IPS-NIHi11 (cell line): ENCODE results near the gene NMD3.

Source experiments
- DNase-seq: peaks from one replicate; pipeline ENCODE4 v3.0.0; 2012; ENCODE audit warnings: mixed read lengths, low spot score

The NMD3 gene

DNA sequence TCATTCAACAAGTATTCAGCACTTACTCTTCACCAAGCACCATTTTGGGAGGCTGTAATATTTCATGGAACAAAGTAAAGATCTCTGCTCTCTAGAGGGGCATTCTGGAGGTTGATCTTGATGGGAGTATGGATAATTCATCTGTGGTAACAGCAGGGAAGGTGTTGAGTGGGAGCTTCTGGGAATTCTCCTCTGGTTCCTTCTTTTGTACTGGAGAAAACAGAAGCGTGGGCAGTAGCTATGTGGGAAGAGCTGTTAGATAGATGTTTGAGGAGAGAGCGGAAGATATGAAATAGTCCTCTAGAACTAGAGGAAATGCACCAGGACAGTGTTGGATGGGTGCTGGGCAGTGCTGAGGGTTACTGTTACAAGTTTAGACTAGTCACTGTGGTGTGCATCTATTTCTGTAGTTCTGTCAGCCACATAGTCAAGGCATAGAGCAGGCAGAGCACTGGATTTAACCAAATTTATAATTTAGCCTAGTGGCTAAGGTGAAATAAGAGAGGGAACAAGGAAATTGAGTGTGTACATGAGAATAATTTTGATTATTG, 9.6 kb downstream of the NMD3 start:
- no peak for DNase-seq

DNA sequence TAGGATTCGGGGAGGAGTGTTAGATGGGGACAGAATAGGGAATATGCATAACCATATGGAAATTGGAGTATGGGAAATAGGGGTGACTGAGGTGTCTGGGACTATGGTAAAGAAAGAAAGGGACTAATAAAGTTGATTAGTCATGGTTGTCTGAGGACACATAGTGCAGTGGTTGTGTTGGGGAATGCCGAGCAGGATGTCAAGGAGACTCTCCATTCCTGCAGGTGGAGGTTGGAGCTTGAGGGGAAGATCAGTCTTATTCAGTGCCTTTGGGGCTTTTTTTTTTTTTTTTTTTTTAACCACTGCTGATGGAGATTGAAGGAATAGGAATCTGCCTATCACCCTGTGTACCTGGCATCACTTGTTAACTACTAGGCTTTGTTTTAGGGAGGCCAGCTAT, 10.8 kb downstream of the NMD3 start:
- no peak for DNase-seq

DNA sequence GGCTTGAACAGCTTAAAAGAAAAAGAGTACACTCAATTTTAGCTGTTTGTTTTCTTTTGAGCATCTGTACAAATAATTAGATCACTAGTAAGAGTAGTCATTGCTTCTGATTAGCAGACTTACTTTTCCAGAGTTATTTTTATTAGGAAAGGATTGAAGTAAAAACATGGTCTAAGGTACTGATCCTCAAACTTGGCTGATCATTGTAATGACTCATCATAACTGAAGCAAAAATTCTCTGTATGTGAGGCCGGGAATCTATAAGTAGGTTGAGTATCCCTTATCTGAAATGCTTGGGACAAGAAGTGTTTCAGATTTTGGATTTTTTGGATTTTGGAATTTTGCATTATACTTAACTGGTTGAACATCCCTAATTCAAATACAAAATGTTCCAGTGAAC, 12.4 kb downstream of the NMD3 start:
- no peak for DNase-seq

DNA sequence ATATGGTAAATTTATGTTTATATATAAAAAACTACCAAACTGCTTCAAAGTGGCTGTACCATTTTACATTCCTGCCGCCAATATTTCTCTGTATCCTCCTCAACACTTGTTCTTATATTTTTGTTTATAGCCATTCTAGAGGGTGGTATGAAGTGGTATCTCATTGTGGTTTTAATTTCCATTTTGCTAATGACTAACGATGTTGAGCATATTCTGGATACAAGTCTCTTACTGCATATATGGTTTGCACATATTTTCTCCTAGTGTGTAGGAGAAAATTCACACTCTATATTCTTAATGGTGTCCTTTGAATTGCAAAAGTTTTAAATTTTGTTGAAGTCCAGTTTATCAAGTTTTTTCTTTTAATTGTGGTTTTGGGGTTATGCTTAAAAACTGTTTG, 15.1 kb downstream of the NMD3 start:
- no peak for DNase-seq

DNA sequence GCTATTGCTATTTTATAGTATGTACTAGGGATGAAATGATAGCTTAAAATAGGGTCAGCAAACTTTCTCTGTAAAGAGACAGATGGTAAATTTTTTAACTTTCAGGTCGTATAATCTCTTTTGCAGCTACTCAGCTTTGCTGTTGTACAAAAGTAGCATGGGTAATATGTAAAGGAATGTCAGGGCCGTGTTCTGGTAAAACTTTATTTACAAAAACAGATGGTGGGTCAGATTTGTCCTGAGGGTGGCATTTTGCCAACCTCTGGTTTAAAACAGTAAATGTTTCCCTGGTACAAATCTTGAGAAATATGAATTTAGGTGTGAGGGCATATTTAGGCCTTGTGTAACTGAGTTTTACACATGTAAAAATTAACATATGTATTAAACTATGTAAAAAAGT, 18.6 kb downstream of the NMD3 start:
- DNase-seq, result no peak

DNA sequence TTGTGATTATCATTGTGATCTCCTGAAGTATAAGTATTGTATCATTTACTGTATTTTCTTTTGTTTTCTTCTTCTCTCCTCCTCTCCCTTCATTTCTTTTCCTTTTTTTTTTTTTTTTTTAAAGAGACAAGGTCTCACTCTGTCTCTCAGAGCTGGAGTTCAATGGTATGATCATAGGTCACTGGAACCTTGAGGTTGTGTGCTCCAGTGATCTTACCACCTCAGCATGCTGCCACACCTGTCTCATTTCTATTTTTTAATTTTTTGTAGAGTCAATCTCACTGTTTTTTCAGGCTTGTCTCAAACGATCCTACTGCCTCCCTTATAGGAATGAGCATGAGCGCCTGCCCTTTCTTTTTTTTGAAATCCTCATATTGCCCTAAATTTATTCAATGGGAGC, 23.4 kb downstream of the NMD3 start:
- DNase-seq, result no peak

DNA sequence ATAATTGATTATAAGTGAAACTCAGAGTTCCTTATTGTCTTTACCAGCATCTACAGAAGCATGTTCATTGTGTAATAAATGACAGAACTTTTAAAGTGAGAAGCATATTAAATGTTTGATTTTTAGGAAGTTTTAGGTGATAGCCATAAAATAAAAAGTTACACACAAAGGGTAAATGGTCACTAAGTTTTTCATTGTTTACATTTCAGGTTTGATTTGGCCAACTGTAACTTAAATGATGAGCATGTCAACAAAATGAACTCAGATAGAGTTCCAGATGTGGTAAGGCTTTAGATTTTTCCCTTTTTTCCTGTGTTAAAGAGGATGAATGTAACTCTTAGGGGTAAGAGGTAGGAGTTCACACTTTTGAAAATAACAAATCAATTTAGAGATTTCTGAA, 25.9 kb downstream of the NMD3 start:
- DNase-seq, result no peak

DNA sequence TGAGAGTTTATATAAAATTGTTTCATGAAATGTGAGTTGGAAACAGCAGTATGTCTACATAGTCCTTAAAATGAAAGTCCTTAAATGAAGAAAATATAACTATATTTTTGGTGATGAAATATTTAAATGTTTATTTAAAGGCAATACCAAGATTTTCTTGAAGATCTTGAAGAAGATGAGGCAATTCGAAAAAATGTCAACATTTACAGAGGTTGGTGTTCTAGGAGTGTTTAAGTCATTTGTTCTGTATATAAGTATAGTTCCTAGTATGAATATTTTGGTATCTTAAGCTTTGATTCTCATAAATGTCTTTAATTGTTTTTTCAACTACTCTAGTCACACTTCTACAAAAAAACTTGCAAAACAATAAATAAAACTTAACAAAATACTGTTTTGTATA, 29.0 kb downstream of the NMD3 start:
- no peak for DNase-seq

DNA sequence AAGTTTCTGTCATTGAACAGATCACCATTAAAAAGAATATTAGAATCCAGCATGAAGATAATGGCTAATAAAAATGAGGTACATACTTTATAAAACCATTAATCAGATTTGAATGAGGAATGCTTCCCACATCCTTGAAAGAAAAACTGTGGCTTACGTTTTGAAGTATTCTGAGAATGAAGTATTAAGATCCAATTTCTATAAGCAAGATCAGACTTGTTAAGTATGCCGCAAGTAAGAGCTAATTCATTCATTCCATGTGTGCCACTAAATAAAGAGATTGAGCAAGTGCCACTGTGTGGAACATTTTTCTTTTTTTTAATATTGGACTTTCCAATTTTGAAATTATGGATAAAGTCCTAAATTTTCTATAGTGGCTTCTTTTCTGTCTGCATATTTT, 30.6 kb downstream of the NMD3 start:
- DNase-seq, result no peak

DNA sequence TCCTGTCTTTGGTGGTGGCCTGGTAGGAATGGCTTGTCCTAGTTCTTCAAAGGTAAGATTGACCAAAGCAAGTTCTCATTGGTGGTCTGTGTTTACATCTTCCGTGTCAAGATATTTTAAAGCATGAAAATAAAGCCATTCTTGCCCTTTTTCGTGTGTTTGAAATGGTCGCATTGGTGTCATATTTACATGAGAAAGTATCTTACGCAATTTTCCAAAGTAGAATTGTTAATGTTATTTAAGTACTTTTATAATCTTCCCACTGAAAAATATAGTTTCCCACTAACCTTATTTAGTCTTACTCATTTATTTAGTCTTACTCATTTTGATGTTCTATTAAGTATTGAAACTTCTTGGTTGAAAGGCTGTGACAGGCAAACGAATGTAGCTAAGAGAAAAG, 31.0 kb downstream of the NMD3 start:
- no peak for DNase-seq

DNA sequence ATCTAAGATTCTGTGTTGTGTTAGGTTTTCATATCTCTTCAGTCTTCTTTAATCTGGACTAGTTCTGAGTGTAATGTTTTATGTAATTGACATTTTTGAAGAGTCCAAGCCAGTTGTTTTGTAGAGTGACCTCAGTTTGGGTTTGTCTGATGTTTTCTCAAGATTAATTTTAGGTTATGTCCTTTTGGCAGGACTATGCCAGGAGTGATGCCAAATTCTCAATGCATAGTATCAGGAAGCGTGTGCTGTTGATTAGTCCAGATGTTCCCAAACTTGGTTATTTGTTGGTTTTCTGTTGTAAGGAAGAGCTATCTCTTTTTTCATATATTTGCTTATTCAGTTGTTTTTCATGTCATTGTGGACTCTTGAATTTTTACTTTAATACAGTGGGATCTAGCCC, 32.6 kb downstream of the NMD3 start:
- DNase-seq, result no peak

DNA sequence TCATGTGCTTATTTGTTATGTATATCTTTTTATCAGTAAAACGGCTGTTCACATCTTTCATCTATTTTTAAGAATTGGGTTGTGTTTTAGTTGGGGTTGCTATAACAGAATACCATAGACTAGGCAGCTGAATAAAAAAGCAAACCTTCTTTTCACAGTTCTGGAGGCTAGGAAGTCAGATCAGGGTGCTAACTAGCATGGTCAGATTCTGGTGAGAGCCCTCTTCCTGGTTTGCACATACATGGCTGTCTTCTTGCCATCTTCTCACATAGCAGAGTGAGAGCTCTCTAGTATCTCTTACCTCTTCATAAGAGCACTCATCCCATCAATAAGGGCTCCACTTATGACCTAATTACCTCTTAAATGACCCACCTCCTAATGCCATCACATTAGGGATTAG, 33.8 kb downstream of the NMD3 start:
- DNase-seq, result no peak

DNA sequence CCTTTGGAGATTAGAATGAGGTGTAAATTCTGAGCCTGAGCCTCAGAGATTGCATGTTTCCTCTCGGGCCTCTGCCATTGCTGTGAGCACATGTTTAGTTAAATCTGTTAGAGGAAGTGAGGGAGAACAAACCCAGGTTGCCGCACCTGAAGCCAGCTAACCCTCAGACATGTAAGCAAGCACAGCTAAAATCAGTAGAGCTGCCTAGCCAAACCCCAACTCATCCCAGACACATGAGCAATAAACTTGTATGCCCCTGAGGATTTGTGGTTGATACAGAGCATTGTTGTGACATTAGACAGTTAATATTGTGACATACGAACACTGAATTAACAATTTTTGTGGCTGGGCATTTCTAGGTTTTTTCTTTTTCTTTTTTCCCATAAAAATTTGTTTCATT, 41.9 kb downstream of the NMD3 start:
- DNase-seq, result no peak

DNA sequence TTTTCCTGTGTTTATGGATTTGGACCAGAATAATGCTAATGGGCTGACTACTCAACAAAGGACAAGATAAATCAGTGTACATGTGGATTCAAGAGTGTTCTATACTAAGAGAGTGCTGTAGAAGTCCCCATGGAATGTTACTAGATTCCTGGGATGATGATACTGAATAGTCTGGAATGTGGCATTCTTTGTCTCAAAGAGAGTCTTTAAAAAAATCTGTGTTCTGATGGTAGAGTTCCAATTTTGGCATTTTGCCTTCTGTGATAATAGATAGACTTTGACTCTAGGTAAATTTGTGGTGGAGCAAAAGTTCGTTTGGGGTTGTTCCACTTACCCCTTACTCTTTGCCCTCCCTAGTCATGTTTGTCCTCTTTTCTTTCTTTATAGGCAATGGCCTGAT, 43.7 kb downstream of the NMD3 start:
- no peak for DNase-seq

DNA sequence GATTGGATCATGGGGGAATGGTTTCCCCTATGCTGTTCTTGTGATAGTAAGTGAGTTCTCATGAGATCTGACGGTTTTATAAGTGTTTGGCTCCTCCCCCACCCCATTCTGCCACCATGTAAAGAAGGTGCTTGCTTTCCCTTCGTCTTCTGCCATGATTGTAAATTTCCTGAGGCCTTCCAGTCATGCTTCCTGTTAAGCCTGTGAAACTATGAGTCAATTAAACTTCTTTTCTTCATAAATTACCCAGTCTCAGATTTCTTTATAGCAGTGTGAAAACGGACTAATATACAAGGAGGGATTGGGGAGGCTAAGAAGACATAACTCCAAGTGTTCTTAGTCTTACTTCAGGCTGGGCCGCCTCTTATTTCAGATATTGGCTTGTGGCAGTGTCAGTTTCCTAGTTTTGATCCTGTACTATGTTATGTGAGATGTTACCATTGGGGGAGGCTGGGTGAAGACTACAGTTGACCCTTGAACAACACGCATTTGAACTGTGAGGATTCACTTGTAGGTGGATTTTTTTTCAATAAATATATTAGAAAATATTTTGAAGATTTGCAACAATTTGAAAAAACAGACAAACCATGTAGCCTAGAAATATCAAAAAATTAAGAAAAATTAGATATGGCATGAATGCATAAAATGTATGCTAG, 44.9 kb downstream of the NMD3 start:
- no peak for DNase-seq

DNA sequence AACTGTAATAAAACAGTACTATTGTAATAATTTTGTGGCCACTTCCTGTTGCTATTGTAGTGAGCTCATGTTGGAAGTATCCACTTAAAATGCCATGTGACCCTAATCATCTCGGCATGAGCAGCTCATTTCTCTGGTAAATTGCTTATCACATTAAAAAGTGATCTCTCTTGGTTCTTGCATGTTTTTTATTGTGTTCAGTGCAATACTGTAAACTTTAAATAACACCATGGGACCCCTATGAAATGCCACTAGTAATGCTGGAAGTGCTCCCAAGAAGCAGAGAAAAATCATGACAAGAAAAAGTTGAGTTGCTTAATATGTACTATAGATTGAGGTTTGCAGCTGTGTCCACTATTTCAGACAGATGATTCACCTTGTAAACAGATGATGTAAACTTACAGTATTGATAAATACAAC, 45.6 kb downstream of the NMD3 start:
- DNase-seq, result no peak

DNA sequence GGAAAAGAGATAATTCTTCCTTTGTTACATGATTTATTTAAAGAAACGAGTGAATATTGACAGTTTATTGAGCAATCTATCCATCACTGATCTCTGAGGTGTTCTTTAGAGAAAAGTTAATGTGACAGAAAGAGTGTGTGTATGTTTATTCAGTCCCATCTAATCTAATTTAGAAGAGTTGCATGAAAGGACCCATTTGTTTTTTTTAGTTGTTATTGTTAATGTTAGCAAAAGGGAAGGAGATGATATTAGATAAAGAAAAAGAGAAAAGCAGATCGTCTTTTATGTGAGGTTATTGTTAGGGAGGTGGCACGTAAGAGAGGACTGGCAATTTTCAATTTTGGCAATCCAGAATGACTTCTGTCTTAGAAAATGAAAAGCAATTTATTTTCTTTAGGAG, 46.5 kb downstream of the NMD3 start:
- DNase-seq, result no peak

DNA sequence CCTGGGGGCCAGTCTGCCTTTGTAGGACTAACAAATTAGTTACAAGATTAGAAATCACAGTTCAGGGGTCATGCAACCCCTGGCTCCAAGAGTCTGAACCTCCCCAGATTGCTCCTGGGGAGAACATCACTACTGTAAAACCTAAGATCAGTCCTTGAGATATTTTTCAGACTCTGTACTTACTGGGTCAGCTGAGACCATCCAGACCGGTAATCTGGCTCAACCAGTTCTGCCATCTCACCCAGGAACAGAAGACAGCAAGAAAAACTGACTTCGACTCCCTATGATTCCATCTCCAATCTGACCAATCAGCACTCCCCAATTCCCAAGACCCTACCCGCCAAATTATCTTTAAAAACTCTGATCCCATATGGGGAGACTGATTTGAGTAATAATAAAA, 47.5 kb downstream of the NMD3 start:
- DNase-seq, result no peak

DNA sequence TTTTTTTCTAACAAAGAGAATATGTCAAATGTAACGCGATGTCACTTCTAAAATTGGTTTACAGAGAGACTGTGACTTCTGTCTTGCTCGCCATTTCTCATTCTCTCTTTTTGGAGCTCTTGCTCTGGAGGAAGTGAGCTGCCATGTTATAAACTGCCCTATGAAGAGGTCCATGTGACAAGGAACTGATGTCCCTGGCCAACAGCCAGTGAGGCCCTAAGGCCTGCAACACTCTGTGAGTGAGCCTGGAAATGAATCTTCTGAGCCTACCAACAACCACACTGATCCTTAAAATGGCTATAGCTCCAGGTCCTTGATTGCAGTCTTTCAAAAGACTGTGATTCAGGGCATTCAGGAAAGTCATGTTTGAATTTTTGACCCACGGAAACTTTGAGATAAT, 49.9 kb downstream of the NMD3 start:
- no peak for DNase-seq

DNA sequence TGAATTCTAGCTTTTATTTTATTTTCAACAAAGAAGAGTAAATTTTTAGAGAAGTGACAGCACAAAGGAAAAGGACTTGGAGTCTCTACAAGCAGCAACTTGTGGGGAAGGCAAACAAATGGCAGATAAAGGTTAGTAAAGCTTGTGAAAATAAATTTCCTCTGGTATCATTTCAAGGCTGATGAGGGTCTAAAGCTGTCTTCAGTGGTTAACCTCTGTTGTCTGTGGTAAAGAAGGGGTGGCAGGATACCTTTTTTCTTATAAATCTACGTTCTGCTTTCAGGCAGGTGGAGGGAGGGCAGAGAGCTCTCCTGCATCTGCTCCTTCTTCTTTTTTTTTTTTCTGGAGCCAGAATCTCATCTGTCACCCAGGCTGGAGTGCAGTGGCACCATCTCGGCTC, 50.5 kb downstream of the NMD3 start:
- DNase-seq, result no peak

DNA sequence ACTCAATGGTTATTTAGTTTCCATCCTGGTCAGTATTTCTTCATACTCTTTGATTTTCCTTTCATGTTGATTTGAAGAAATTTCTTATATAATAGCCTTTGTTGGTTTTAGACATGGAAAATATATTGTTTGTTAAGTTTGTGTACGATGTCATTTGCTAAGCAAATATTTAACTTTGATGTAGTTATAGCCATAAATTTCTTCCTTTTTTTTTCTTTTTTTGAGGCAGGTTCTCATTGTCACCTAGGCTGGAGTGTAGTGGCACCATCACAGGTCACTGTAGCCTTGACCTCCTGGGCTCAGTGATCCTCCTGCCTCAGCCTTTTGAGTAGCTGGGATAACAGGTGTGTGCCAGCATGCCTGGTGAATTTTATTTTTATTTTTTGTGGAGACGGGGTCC, 51.4 kb downstream of the NMD3 start:
- DNase-seq, result no peak

DNA sequence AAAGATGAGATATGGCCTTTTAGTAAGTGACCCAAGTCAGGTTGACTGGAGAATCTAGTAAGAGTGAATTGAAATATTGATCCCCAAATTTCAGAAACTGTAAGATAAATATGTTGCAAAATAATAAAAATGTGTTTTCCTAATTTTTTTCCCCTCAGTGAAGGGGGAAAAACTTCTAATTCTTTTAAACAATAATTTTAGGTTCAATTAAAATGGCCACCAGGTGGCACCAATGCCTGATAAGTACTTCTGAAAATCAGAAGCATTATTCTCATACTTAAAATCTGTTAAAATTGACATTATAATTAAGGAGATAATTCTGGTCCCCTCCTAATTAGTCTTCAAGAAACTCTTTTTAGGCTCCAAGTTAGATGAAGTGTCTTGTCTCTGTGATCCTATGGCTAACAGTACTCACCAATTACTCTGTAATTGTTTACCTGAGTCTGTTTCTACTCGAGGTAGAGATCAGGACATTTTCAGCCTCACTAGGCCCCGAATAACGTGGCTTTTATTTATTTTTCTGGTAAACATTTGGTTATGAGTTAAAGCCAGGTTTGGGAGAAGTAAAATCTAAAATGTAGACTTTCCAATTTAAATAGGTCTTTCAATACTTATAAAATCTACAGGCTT, 52.6 kb downstream of the NMD3 start:
- no peak for DNase-seq

DNA sequence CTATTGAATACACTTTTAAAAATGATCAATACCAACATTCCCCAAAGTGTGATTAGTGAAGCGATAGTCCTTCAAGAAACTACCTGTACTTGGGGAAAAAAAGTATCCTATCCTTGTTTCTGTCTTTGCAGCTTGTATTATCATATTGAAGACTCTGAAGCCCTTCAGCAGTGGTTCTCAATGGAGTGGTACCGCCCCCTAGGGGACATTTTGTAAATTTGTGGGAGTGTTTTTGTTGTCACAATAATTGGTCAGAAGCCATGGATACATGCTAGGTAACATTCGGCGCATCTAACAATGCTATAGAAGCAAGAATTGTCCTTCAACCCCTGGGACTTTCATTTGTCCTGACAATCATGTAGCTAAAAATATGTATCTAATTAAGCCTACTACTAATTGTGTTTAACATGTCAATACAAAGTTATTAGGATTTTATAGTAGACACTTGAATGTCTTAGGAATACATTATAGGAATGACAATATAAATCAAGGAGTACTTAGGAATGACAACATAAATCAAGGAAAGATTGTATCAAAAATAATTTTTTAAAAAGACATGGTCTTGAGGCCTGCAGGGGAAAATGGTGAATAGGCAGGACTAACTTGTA, 53.7 kb downstream of the NMD3 start:
- peak; percentile 51 for DNase-seq

DNA sequence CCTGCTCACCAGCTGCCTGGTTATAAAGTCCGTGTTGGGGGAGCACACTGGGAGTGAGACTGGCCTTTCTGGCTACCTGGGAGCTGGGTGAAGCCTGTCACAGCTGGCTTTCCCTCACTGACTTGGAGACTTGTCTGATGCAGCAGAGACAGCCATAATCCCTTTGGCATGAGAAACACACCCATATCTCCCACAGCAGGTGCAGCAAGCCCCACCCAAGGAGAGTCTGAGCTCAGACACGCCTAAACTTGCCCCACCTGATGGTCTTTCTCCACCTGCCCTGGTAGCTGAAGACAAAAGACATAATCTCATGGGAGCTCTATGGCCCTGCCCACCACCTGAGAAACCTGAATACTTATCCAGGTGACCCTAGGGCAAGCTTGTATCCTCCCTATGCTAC, 54.8 kb downstream of the NMD3 start:
- DNase-seq, result no peak
